GM21381 (cell line): ENCODE results near the gene ZBTB42.
A peak's percentile ranks its signal among the peaks of the same experiment; 100 is the strongest.

ENCODE experiments used
- ATAC-seq: cut with Tn5 transposase; IDR thresholded peaks from one replicate; pipeline ENCODE4 v1.9.1; 2021; ENCODE audit warnings: mild to moderate bottlenecking, moderate library complexity; ENCODE audit not compliant: unreplicated experiment

ZBTB42 gene

GRCh38 chr14:104800771-104801519, at the start of gene ZBTB42:
Gene ZBTB42, plus strand, starts transcription at chr14:104801101. Its CDS starts 97 bp downstream, at chr14:104801198.
- ATAC-seq = peak; percentile 34

- ATAC-seq = no peak
Observed at GRCh38 chr14:104751539-104752422, 49.1 kb upstream of the ZBTB42 start.

DNA sequence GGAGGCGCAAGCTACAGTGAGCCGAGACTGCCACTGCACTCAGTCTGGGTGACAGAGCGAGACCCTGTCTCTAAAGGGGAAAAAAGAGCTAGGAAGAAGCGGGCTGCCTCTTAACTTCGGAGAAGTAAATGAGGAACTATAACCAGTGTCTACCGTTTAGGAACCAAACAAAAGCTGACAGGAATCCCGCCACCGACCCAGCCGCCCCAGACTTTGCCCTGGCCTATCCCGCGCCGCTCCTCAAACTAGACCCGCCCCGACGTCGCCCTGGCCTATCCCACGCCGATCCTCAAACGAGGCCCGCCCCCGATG, 48.5 kb upstream of the ZBTB42 start:
- ATAC-seq = peak; percentile 0

- ATAC-seq = peak; percentile 89
Observed at GRCh38 chr14:104752735-104753527, 48.0 kb upstream of the ZBTB42 start, which contains the start of gene SIVA1. Gene SIVA1, plus strand, starts transcription at chr14:104753147. Its CDS starts 55 bp downstream, at chr14:104753202.

DNA sequence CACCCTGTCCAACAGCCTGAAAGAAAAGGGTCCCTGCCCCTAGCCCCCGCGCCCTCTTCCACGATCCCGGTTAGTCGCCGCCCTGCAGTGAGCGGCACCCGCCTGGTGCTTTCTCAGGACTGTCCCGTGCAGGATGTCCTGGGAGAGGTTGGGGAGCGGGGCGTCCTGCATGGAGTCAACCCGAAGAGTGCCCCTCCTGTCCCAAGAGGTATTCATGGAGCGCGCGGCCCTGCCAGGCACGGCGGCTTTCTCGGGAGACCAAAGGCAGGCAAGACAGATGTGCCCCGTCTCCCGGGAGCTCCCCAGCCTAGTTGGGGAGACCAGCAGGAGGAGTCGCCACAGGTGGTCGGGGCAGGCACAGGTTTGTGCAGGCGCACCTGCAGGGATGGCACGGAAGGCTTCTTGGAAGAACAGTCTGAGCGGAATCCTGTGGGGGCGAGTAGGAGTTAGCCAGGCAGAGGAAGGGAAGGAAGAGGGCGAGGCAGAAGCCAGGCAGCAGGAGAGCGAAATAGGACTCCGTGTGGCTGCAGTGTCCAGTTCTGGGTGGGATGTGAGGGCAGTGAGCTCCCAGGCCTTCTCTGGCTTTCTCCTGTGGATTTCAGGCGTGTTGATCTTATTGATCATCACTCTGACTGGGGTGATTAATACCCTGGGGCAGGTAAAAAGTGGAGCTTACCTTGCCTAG, 47.2 kb upstream of the ZBTB42 start:
- no peak for ATAC-seq

- ATAC-seq = no peak
Observed at GRCh38 chr14:104754213-104754851, 46.6 kb upstream of the ZBTB42 start.

DNA sequence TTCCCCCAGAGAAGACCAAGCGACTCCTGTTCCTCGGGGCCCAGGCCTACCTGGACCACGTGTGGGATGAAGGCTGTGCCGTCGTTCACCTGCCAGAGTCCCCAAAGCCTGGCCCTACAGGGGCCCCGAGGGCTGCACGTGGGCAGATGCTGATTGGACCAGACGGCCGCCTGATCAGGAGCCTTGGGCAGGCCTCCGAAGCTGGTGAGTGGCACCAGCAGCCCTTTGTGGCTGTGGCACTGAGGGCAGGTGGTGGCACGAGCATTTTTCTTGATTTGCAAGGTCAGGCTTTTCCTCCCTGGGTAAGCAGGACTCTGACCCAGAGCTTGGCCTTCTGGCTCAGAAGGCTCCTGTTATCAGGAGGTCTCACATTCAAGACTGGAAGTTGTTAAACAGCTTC, 45.3 kb upstream of the ZBTB42 start:
- ATAC-seq = no peak

DNA sequence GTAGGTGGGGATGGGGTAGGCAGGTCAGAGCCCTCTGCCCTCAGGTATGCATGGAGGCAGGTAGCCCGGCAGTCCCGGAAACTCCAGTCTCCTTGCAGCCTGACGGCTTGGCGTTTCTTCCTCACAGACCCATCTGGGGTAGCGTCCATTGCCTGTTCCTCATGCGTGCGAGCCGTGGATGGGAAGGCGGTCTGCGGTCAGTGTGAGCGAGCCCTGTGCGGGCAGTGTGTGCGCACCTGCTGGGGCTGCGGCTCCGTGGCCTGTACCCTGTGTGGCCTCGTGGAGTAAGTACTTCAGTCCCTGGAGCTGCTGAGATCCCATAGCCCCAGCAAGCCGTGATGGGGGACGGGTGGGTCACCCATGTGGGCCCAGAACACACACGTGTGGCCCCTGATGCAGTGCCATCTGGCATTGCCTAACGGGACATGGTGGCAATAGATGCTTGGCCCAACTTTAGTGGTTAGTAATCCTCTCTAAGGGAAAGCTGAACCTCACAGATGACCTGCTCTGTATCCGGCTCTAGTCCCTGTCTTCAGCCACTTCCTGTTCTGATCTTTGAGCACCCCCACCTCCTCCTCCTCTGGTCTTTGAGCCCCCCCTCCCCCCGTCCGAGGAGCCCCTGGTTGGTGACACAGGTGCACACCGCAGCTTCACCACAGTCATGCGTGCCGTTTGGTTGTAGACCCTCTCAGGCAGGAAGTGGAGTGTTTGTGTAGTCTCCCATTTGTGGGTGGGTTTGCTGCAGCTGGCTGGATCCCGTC, 44.2 kb upstream of the ZBTB42 start:
- no peak for ATAC-seq

DNA sequence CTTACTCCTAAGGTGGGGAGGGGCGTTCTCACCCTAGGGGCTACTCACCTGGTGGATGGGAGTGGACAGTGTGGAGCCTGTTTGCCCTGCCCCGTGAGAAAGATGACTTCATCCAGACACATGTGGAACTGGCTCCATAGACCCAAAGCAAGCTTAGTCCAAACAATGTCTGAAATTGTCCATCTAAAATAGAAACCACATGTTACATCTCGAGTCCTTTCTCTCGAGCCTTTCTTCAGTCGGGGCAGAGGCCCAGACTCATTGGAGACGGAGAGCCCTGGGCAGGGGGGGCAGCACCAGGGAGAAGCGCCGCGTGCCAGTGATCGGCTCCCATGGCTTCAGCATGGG, 43.7 kb upstream of the ZBTB42 start:
- no peak for ATAC-seq

- ATAC-seq = no peak
Observed at GRCh38 chr14:104757681-104758392, 43.1 kb upstream of the ZBTB42 start.

DNA sequence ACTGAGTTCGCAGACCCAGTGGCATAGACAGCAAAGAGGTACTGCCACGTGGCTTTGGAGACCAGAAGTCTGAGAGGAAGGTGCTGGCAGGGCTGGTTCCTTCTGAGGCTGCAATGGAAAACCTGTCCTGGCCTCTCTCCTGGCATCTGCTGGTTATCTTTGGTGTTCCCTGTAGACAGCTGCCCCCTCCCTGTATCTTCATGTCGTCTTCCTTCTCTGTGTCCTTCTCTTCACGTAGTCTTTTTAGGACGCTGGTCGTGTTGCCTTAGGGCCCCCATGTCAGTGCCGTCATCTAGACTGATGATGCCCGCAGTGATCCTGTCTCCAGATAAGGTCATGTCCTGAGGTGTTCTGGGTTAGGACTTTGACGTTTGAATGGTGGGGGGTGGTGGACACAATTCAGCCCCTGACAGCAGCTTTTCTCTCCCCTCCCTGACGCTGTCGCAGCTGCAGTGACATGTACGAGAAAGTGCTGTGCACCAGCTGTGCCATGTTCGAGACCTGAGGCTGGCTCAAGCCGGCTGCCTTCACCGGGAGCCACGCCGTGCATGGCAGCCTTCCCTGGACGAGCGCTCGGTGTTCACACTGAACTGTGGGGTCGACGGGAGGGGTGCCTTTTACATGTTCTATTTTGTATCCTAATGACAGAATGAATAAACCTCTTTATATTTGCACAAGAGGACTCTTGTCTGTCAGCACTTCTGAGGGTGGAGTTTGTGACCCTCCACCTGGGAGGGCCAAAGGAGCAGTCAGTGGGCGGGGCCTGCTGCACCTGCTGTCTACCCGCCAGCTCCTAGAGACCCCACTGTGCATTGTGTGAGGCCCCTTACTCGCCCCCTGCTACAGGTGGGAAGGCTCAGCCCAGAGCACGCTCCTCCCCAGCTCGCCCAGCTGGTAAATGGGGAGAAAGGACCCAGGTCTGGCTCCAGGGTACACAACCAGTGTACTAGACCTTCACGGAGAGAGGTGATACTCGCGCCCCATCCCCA, 41.6 kb upstream of the ZBTB42 start:
- no peak for ATAC-seq

DNA sequence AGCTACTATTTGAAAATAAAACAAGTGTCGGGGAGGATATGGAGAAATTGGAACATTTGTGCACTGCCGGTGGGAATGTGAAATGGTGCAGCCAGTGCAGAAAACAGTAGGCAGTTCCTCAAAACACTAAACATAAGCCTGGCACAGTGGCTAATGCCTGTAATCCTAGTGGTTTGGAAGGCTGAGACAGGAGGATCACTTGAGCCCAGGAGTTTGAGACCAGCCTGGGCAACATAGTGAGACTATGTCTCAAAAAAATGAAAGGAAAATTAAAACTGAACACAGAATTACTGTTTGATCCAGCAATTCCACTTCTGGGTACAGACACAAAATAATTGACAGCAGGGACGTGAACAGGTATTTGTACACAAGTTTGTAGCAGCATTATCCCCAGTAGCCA, 35.4 kb upstream of the ZBTB42 start:
- no peak for ATAC-seq

GRCh38 chr14:104766256-104766862, 34.5 kb upstream of the ZBTB42 start:
- ATAC-seq = no peak

- ATAC-seq = no peak
Observed at GRCh38 chr14:104766863-104767633, 33.9 kb upstream of the ZBTB42 start.

- no peak for ATAC-seq
Observed at GRCh38 chr14:104767634-104767918, 33.3 kb upstream of the ZBTB42 start.

GRCh38 chr14:104768437-104769323, 32.2 kb upstream of the ZBTB42 start:
- ATAC-seq = no peak
